ENCODE results near the gene ATOSA. TPM values are rescaled to one million over a fixed set of nuclear protein-coding genes. Genes with fewer than 3 reads are reported as not detected.

The ATOSA gene
- total RNA-seq, 1 donor from 2014 or later: 37.8 TPM

GRCh38 chr15:52645916-52646315 is 33.3 kb downstream of the ATOSA start:
- no peaks in the 10 kb centered on the region for H3K4me1 Mint-ChIP-seq (ENCODE audit: low read depth, unreplicated experiment)
- no peak for DNase-seq
- H3K9me3 Mint-ChIP-seq (ENCODE audit: unreplicated experiment): no peaks in the 10 kb centered on the region
- no peaks in the 10 kb centered on the region for H3K36me3 Mint-ChIP-seq (ENCODE audit: unreplicated experiment)
- H3K27me3 Mint-ChIP-seq (ENCODE audit: unreplicated experiment): no peaks in the 10 kb centered on the region
- H3K27ac Mint-ChIP-seq (ENCODE audit: unreplicated experiment): no peak overlapping the region
- TF ChIP-seq CTCF (IDR thresholded peaks at IDR 0.05; ENCODE audit: partially characterized antibody, unreplicated experiment): no peak
- H3K4me3 Mint-ChIP-seq (ENCODE audit: unreplicated experiment): no peak overlapping the region

GRCh38 chr15:52642386-52643361 is 36.5 kb downstream of the ATOSA start:
- no peak for DNase-seq
- no peak overlapping the region for H3K4me3 Mint-ChIP-seq (ENCODE audit: unreplicated experiment)
- no peaks in the 10 kb centered on the region for H3K4me1 Mint-ChIP-seq (ENCODE audit: low read depth, unreplicated experiment)
- H3K27me3 Mint-ChIP-seq (ENCODE audit: unreplicated experiment): no peaks in the 10 kb centered on the region
- no peak for TF ChIP-seq CTCF (IDR thresholded peaks at IDR 0.05; ENCODE audit: partially characterized antibody, unreplicated experiment)
- H3K9me3 Mint-ChIP-seq (ENCODE audit: unreplicated experiment): no peaks in the 10 kb centered on the region
- no peak overlapping the region for H3K27ac Mint-ChIP-seq (ENCODE audit: unreplicated experiment)
- H3K36me3 Mint-ChIP-seq (ENCODE audit: unreplicated experiment): no peaks in the 10 kb centered on the region

GRCh38 chr15:52636459-52636858 is 42.7 kb downstream of the ATOSA start:
- H3K27ac Mint-ChIP-seq (ENCODE audit: unreplicated experiment): no peak overlapping the region
- no peaks in the 10 kb centered on the region for H3K36me3 Mint-ChIP-seq (ENCODE audit: unreplicated experiment)
- no peaks in the 10 kb centered on the region for H3K9me3 Mint-ChIP-seq (ENCODE audit: unreplicated experiment)
- no peak overlapping the region for H3K4me3 Mint-ChIP-seq (ENCODE audit: unreplicated experiment)
- no peak for TF ChIP-seq CTCF (IDR thresholded peaks at IDR 0.05; ENCODE audit: partially characterized antibody, unreplicated experiment)
- no peaks in the 10 kb centered on the region for H3K4me1 Mint-ChIP-seq (ENCODE audit: low read depth, unreplicated experiment)
- H3K27me3 Mint-ChIP-seq (ENCODE audit: unreplicated experiment): no peaks in the 10 kb centered on the region
- no peak for DNase-seq

- DNase-seq: no peak
- Mint-ChIP-seq H3K9me3 (ENCODE audit: unreplicated experiment) (no peaks in the 10 kb centered on the region), H3K4me3 (ENCODE audit: unreplicated experiment) (no peak overlapping the region), H3K36me3 (ENCODE audit: unreplicated experiment) (no peaks in the 10 kb centered on the region), H3K27me3 (ENCODE audit: unreplicated experiment) (no peaks in the 10 kb centered on the region), H3K27ac (ENCODE audit: unreplicated experiment) (no peak overlapping the region), H3K4me1 (ENCODE audit: low read depth, unreplicated experiment) (no peaks in the 10 kb centered on the region)
- no peak for TF ChIP-seq CTCF (IDR thresholded peaks at IDR 0.05; ENCODE audit: partially characterized antibody, unreplicated experiment)
Observed at GRCh38 chr15:52635908-52636307, 43.3 kb downstream of the ATOSA start.

Other genes with a start within 250 kb of the ATOSA start
- gene MYO5A, start 150.5 kb downstream of the ATOSA start, total RNA-seq (ENCODE audit: unreplicated experiment): 61.0 TPM
- 219 TPM for gene ARPP19, start 110.4 kb downstream of the ATOSA start, total RNA-seq (ENCODE audit: unreplicated experiment)
- gene ONECUT1, start 110.9 kb upstream of the ATOSA start, total RNA-seq (ENCODE audit: unreplicated experiment): 48.9 TPM